Measurements from ENCODE around the gene SH3TC2.

DNA sequence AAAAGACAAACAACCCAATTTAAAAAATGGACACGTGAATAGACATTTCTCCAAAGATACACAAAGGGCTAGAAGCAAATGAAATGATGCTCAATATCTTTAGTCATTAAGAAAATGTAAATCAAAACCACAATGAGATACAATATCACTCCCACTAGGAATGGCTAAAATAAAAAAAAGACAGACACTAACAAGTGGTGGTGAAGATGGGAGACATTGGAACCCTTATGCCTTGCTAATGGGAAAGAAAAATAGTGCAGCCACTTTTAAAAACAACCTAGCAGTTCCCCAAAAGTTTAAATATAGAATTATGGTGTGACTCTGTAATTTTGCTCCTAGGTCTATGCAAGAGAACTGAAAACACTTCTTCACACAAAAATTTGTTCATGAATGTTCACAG is 40.7 kb downstream of the SH3TC2 start:
- no peak for TF ChIP-seq CTCF (IDR thresholded peaks at IDR 0.05)
- TF ChIP-seq POLR2A (IDR thresholded peaks at IDR 0.05), result no peak
- no peak for TF ChIP-seq EP300 (IDR thresholded peaks at IDR 0.05)
